ENCODE measurements around the gene IMMP2L. TPM values are rescaled to one million over a fixed set of nuclear protein-coding genes. Genes with fewer than 3 reads are reported as not detected.

Gene IMMP2L
- total and polyA plus RNA-seq, 7 donors, result 9.3 to 43.0 (median 19.2) TPM

DNA sequence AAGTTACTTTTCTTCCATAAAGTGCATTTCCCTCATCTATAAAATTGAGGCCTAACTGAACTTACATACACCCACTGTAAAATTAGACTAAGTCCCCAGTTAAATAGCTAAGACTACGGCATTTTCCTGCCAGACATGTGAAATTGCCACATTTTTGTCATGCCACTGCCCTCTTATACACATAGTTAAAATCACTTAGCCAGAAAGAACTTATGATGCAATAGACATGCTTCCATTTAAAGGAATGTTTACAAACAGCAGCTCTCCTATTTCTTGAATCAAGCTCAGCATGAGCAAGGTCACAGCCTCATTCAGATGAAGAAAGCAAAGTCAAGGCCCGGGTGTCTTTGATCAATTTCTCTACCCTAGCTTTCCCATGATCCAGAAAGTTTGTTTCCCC is 295.7 kb downstream of the IMMP2L start:
- H3K4me3 ChIP-seq, result no peak overlapping the region
- no peaks in the 10 kb centered on the region for H3K36me3 ChIP-seq (ENCODE audit: insufficient read depth in 1 of 2, low read depth in 1 of 2)
- TF ChIP-seq, protein P1, sequence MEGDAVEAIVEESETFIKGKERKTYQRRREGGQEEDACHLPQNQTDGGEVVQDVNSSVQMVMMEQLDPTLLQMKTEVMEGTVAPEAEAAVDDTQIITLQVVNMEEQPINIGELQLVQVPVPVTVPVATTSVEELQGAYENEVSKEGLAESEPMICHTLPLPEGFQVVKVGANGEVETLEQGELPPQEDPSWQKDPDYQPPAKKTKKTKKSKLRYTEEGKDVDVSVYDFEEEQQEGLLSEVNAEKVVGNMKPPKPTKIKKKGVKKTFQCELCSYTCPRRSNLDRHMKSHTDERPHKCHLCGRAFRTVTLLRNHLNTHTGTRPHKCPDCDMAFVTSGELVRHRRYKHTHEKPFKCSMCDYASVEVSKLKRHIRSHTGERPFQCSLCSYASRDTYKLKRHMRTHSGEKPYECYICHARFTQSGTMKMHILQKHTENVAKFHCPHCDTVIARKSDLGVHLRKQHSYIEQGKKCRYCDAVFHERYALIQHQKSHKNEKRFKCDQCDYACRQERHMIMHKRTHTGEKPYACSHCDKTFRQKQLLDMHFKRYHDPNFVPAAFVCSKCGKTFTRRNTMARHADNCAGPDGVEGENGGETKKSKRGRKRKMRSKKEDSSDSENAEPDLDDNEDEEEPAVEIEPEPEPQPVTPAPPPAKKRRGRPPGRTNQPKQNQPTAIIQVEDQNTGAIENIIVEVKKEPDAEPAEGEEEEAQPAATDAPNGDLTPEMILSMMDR (IDR thresholded peaks at IDR 0.05), result no peak
- H3K9me3 ChIP-seq, result no peaks in the 10 kb centered on the region
- H3K4me1 ChIP-seq, result peaks cover 4% of the 10 kb centered on the region
- intact Hi-C loops (cut with DNase I), result no loop called here
- no peak for DNase-seq
- no peak overlapping the region for H3K27ac ChIP-seq
- H3K27me3 ChIP-seq (ENCODE audit: insufficient read depth in 3 of 3, low read length in 2 of 3), result no peaks in the 10 kb centered on the region
- 44 to 50% (median 48%) methylated on average over 2 of the region's 2 CpGs for WGBS, 3 donors
- no peak for ATAC-seq

DNA sequence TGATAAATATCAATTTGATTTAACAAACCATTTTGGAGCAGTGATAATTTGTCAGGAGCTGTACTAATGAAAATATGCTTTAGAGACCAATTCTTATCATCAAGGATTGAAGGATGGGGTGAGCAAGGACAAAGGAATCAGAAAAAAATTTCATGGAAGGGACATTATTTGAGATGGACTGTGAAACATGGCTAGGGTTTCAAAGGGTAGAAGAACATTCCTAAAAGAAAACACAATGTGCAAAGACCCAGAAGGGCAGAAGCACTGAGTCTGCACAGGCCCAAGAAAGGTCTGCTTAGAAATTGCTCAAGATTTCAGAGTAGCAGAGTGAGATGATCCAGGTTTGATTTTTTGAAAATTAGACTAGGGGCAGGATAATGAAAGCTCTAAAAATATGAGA is 296.9 kb downstream of the IMMP2L start:
- no peak overlapping the region for H3K27ac ChIP-seq
- intact Hi-C loops (cut with DNase I), result no loop called here
- H3K27me3 ChIP-seq (ENCODE audit: insufficient read depth in 3 of 3, low read length in 2 of 3), result no peaks in the 10 kb centered on the region
- DNase-seq, result no peak
- peak in 1 of 4 donors; percentile 37 for ATAC-seq
- H3K9me3 ChIP-seq, result no peaks in the 10 kb centered on the region
- peaks cover 4% of the 10 kb centered on the region for H3K4me1 ChIP-seq
- H3K4me3 ChIP-seq, result no peak overlapping the region
- no peaks in the 10 kb centered on the region for H3K36me3 ChIP-seq (ENCODE audit: insufficient read depth in 1 of 2, low read depth in 1 of 2)
- TF ChIP-seq, protein P1 (IDR thresholded peaks at IDR 0.05), result no peak

DNA sequence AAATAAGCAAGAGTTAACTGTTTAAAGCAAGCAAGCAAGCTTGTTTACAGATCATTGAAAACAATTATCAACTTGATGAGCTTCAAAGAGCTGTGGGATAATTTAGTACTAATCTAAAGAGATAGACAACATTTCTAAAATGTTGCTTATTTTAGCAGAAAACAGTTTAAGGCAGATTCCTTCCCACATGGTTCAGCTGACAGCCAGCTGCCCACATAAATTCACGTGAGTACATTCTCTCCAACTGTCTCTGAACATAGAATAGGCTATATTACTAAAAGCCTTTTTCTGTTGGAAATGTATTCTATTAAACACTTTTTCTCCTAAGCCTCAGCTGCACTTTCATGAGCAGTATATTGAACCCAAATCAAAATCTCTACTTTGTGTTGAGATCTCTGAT is 297.3 kb downstream of the IMMP2L start:
- DNase-seq (no peak), ATAC-seq (no peak)
- Histone ChIP-seq H3K27ac (no peak overlapping the region), H3K9me3 (no peaks in the 10 kb centered on the region), H3K36me3 (ENCODE audit: insufficient read depth in 1 of 2, low read depth in 1 of 2) (no peaks in the 10 kb centered on the region), H3K4me3 (no peak overlapping the region), H3K27me3 (ENCODE audit: insufficient read depth in 3 of 3, low read length in 2 of 3) (no peaks in the 10 kb centered on the region), H3K4me1 (peaks cover 4% of the 10 kb centered on the region)
- intact Hi-C loops (cut with DNase I), result no loop called here
- TF ChIP-seq, protein P1 (IDR thresholded peaks at IDR 0.05), result no peak
- WGBS, 3 donors, result 22 to 53% (median 38%) methylated on average over 1 of the region's 1 CpG

DNA sequence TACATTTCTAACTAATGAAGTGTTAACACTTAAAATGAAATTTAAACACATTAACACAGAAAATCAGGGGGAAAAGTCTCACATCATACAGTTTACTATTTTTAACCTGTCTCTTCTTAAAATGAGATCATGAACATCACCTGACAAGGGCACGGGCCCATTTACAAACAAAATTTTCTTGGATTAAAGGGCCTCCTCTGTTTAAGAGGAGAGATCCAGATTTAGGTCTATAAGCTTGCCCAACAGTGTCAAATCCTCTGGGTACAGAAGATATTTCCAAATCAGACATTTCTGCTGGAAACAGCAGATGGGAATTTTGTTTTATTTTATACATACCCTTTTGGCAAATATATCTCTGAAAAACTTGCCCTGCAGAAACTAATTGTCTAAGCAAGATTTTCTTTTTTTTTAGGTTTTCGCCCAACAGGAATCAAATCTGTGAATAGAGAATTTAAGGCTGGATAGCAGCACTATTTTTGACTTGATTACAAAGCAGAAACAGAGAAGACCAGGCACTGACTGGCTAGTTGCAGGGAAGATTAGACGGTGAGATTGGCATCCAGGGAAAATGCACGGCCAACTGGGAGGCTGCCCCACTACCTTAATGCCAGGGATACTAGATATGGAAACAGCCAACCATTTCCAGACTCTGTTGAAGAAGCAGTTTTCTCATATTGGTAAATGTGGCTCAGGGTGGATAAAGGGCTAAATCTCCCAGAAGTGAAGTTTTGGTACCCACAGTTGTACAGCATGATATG is 298.0 kb downstream of the IMMP2L start:
- peak overlapping the region; percentile 30 for H3K27ac ChIP-seq
- intact Hi-C loops (cut with DNase I), result no loop called here
- peaks cover 4% of the 10 kb centered on the region for H3K4me1 ChIP-seq
- ATAC-seq (peak; percentile 62 to 94 (median 81)), DNase-seq (peak; percentile 12 to 55)
- 29 to 37% (median 34%) methylated on average over 4 of the region's 4 CpGs for WGBS, 3 donors
- TF ChIP-seq, protein P1 (IDR thresholded peaks at IDR 0.05), result no peak
- no peaks in the 10 kb centered on the region for H3K9me3 ChIP-seq
- H3K4me3 ChIP-seq, result no peak overlapping the region
- no peaks in the 10 kb centered on the region for H3K27me3 ChIP-seq (ENCODE audit: insufficient read depth in 3 of 3, low read length in 2 of 3)
- no peaks in the 10 kb centered on the region for H3K36me3 ChIP-seq (ENCODE audit: insufficient read depth in 1 of 2, low read depth in 1 of 2)

Measured in psoas muscle (tissue), 8 donors.